Stimulated activated CD4-positive, alpha-beta T cell treated with anti-CD3 and anti-CD28 coated beads, Interleukin-1b, Interleukin-23, amount 100 ng/mL, for 1 hour (primary cell): ENCODE data around the gene CTNS.
A peak's percentile ranks its signal among the peaks of the same experiment; 100 is the strongest.

Source experiments
- DNase-seq, 2 donors: peaks; one replicate each; pipeline ENCODE4 v3.0.0-alpha.2; 2020; ENCODE audit warnings: low read depth in 2 of 2

CTNS gene

DNA sequence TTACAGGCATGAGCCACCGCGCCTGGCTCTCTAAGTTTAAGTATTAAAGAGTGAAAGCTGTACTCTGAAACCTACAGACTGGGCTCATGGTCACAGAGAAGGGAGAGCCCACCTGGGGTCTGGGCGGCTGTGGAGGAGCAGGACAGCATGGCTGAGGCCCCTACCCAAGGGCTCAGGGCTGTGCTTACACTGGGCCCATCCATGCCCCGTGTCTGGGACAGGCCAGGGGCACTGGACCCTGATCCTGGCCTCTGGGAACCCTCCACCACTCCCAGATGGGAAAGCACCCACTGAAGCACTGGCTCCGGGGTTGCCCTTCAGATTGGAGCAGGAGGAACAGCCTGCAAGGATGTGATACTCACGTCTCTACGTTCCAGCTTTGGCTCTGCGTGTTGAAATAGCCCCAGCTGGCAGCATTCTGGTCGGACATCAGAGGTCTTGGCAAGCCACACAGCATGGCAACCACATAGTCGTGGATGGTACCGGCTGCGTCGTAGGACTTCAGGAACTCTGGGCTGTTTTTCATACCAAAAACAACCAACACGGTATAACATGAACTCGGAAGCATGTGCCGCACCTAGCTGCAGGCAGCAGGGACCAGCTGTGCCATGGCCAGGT lies 13.5 kb upstream of the CTNS start:
- no peak for DNase-seq

DNA sequence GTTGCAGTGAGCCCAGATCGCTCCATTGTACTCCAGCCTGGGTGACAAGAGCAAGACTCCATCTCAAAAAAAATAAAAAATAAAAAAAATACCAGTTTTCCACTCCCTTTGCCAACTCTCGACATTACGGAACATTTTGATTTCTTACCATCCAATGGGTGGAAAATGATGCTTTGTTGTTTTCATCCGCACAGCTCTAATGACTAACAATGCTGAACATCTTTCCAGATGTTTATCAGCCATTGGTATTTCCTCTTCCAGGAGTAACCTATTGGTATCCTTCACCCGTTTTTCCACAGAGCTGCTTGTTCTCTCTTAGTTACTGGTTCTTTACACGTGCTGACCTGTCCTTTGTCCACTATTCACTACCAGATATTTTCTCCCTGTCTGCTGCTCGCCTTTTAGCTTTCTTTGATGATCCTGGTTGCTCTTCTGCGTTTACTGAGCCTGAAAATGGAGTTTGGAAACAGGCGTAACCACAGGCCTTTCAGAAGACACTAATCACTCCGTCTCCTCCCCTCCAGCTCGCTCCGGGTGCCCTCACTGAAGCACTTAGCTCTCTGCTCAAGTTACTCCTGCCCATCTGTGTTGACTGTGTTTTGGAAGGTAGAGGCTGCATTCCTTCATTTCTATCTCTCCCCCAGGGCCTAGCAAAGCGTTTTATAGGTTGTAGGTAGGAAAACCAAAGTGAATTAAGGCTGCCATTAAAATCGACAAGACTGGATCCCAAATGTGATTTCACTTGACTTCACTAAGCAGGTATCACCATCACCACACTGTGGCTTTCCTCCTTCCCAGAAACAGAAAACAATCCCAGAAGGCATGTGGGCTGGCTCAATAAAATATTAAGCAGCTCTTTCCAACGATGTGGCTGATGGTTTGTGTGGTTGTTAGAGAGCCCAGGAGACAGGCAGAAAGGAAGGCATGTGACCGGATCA lies 9.5 kb upstream of the CTNS start:
- no peak for DNase-seq

DNA sequence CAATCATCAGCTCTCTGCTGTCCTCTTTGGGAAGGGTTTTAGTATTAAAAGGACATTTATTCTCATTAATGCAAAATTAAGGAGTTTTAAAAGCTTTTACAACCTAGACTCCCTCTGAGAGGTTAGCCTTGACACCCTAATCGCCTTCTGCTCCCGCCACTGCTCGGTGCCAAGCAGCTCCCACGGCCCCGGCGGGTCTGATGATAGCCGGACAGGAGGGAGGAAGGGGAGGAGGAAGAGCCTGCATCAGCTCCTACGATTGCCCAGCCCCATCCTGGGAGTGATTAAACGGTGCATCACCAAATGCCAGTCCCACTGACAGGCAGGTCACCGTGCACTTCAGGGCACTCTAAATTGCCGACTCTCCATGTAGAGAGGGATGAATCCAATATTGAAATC lies 8.8 kb upstream of the CTNS start:
- no peak for DNase-seq

DNA sequence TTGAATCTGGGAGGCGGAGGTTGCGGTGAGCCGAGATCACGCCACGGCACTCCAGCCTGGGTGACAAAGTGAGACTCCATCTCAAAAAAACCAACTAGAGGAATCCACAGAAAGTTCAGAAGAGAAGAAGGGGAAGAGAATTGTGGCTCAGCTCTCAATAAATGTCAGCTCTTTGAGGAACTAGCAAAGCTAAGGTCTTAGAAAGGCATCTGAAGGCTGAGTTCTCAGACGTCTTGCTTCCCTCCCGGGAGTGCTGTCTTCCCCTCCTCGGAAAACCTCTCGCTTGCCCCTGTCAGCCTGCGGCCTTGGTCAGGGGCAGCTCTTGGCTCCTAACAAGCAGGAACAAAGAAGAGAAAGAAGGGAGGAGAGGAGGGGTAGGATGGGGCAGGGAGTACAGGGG lies 5.8 kb upstream of the CTNS start:
- DNase-seq = no peak

DNA sequence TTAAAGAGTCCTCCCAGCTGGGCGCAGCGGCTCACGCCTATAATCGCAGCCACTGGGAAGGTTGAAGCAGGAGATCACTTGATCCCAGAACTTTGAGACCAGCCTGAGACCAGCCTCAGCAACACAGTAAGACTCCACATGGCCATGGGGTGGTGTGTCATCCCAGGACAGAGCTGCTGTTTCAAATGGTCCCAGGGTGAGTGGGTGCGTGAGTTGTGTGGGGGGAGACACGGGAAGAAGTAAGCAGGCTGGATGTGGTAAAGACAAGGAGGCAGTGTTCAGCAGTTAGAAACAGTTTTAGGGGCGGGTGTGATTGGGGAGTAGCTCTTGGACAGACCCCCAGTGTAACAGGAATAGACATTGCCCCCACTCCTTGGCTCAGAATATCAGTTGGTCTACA lies 4.3 kb upstream of the CTNS start:
- DNase-seq = no peak

DNA sequence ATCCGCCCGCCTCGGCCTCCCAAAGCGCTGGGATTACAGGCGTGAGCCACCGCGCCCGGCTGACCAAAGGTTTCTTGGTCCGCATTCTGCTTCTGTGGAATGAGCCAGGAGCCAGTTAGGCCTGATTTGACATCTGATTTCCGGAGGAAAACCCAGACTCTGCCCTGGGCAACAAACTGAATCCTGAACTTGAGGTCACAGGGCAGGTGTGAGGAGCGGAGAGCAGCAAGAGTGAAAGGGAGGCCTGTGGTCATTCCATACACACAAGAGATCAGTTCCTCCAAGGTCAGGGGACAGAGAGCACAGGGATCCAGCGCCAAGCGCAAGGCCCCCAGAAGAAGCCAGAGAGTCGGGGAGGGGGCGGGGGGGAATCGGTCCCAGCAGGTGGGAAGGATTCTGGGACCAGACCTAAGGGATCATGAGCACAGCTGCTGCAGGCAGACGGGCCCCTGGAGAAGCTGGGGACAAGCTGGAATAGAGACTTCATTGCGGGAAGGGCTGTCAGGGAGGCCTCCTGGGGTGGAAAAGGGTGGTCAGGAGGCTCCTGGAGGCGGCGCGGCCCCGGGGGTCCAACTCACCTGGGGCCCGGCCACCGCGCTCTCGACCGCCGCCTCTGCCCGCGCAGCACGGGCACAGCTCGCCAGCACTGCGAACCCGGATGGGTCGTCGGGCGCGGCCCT lies 946 bp upstream of the CTNS start:
- DNase-seq = peak in 1 of 2 donors; percentile 4

DNA sequence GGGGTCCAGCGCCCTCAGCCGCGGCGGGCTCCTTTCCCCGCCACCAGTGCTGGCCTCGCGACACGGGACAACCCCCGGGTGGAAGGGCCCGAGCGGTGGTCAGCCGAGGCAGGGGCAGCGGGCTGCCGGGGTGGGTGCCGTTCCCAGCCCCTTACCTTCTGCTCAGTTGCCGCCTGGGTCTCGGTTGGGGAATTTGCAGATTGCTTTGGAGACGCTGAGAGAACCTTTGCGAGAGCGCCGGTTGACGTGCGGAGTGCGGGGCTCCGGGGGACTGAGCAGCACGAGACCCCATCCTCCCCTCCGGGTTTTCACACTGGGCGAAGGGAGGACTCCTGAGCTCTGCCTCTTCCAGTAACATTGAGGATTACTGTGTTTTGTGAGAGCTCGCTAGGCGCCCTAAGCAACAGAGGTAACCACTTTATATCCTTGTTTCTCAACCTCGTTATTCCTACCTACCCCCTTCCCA lies 381 bp downstream of the CTNS start:
- DNase-seq = no peak

DNA sequence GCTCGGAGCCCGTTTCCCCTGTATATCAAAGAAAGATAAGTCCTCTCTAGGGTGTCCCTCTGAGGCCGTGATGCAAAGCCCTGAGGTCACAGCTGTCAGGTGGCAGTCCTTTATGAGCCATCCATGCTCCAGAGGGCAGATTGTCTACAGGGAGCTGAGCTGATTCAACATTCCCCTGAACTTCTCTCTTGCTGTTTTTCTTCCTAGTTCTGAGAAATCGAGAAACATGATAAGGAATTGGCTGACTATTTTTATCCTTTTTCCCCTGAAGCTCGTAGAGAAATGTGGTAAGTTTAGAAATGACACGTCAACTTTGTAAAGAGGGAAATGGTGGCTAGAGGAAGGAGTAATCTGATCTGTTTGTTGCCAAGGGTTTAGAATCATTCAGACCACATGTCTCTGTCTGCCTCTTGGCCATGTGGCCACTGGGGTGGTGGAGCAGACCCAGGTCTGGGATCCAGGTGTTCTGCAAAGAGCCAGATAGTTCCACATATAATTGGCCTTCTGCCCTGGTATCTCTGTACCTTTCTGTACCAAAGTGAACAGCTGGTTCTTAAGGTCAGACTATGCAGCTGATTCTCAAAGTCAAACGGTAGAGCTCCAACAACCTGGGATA lies 3.5 kb downstream of the CTNS start:
- DNase-seq = no peak

DNA sequence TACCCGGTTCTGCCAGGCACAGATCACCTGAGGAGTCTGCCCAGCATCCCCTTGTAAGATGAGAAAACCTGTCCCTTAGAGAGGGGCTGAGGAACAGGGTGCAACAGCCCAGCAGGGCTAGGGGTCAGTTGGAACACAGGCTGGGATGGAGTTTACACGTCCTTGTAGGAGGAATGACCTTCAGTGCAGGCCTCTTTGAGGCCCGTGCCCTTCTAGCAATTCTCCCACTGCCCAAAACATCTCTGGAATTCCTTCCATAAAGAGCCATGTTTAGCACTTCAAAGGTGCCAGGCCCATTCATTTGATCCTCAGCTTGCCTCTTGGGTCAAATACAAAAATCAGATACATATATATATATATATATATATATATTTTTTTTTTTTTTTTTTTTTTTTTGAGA lies 4.5 kb downstream of the CTNS start:
- no peak for DNase-seq

DNA sequence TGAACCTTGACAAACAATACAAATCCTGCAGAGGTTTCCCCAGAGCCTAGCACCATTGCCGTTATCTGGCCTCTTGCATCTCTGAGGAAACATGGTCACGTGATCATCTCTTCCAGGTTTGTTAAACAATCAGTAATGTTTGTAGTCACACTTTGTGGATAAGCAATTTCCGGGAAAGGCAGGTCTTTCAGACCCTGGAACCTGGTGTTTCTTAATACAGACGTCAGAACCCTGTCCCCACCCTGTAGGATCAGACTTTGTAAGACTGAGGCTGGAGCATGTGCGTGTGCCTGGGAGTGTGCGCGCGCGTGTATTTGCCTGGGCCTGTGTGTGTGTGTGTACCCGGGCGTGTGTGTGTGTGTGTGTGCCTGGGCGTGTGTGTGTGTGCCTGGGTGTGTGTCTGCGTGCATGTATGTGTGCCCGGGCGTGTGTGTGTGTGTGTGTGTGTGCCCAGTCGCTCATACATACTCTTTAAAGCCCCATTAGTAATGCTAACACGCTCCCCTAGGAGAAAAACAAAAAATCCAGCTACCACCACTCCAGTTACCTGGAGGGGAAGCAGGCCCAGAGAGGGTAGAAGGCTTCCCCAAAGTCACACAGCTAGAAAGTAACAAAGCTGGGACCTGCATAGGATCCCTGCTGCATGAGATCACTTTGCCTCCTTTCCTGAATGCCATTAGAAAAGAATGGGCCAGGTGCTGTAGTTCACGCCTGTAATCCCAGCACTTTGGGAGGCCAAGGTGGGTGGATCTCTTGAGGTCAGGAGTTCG lies 5.3 kb downstream of the CTNS start:
- DNase-seq = no peak

DNA sequence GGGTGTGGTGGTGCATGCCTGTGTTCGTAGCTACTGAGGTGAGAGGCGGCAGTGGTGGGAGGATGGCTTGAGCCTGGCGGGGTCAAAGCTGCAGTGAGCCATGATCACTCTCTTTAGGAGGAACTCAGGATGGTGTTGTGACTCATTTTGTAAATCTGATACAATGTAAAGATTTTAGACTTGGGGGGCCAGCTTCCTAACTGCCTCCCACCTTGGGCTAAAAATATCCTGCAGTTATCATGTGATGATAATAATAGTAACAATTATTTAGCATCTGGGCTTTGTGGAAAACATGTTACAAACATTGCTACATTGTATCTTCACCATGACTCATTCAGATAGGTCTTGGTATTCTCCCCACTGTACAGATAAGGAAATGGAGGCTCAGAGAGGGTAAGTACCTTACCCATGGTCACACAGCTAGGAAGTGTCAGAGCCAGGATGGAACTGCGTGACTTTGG lies 7.4 kb downstream of the CTNS start:
- no peak for DNase-seq

DNA sequence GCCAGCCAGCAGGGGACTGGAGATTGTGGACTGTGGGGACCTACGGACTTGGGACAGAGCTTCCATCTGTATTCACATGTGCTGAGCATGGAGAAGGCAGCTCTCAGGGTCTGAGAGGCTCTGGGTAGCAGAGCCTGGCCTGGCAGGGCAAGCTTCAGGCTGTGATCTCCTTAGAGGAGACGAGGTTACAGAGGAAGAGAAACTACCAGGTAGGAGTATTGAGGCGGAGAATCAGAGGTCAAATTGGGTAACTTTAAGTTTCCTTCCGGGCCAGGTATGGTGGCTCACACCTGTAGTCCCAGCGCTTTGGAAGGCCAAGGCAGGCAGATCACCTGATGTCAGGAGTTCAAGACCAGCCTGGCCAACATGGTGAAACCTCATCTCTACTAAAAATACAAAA lies 8.8 kb downstream of the CTNS start:
- DNase-seq = no peak

DNA sequence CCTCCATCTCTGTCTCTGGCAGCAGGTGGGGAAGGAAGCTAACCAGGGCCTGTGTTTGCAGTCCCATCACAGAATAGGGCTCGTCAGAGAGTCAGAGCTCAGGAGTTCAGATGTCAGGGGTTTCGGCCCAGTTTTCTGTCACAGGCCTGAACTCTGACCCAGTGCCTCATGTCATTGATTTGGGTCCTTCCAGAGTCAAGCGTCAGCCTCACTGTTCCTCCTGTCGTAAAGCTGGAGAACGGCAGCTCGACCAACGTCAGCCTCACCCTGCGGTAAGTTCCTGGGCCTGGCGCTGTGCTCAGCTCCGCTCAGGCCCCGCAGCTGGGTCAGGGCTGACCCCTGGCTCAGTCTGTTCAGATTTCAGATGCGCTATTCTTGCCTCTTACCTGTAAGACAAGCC lies 10.7 kb downstream of the CTNS start:
- no peak for DNase-seq

DNA sequence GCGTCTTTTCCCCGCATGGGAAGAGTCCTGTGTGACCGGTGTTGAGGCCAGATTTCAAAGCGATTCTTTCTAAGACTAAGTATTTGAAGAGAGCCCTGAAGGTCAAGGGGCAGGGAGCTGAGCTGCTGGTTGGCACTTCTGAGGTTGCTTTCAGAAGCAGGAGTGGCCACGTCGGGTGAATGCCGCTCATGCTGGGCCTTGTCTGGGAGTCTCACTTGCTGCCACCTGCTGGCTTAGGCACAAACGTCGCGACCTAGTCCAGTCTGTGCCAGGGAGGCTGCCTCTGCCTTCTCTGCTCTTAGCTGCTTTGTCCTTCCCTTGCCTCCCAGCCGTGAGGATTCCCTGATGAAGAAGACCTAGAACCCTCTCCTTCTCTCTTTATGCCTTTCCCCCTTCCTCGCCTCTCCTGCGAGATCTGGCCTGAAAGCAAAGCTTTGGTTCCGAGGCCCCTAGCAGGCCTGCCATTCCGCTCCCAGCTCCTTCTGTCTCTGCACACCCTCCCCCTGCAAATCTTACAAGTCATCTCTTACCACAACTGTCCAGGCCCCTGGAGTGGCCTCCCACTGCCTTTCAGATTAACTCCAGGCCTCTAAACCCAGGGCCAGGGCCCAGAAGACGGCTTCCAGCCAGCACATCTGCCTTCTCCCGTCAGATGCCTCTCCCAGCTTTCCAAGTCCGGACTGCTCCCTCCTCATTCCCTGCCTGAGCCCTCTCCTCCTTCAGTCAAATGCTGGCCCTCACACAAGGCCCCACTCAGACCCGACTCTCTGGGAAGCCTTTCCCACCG lies 11.4 kb downstream of the CTNS start:
- peak in 1 of 2 donors; percentile 12 for DNase-seq

DNA sequence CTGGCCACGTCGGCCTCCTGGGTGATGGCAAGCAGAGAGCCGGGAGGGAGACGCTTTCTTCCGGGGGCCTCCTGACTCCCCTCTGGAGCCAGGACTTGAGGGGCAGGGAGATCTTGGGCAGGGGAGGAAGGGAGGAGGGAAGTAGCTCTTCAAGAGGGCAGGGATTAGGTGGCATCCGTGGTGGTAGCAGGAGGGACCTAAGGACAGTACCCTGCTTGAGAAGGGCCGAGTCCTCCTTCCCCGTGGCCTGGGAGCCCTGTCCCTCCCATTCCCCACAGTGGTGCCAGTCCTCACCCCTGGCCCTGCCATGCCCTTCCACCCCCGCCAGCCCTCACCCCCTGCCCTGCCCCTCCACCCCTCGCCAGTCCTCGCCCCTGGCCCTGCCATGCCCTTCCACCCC lies 19.2 kb downstream of the CTNS start:
- DNase-seq = no peak

DNA sequence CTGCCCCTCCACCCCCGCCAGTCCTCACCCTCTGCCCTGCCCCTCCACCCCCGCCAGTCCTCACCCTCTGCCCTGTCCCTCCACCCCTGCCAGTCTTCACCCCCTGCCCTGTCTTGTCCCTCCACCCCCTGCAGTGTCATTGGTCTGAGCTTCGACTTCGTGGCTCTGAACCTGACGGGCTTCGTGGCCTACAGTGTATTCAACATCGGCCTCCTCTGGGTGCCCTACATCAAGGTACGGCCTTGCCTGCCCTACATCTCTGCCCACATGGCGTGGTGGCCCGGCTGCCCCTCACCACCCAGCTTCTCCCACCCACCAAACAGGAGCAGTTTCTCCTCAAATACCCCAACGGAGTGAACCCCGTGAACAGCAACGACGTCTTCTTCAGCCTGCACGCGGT lies 19.8 kb downstream of the CTNS start:
- DNase-seq = no peak

DNA sequence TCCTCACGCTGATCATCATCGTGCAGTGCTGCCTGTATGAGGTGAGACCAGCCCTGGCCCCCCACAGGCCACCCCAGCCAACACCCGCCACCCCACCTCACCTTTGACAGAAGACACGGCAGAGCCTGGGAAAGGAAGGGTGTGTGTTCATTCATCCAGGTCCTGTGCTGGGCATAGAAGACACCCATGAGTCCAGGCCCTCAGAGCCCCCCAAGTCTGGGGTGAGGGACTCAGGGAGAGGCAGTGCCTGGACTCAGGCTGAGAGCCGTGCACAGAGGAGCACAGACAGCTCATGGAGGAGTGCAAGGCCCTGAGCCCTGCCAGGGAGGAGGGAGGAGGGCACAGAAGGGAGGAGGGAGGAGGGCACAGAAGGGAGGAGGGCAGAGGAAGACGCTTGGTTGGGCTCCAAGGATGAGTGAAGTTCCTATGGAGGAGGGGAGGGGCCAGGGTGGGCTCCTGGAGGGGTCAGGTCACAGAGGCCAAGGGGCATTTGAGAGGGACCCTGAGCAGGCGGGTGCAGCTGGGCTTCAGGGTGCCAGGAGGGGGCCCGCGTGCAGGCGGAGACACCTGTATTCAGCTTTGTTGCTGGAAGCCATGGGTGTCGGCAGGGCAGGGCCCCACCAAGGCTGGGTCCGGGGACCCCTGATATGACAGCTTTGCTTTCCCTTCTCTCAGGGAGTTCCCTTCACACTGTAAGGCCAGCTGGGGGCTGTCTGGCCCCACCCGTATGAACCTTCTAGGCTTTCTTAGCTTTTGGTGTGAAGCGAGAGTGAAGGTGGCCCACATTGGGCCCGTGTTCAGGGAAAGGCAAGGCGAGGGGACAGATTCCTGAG lies 20.4 kb downstream of the CTNS start:
- DNase-seq = no peak

DNA sequence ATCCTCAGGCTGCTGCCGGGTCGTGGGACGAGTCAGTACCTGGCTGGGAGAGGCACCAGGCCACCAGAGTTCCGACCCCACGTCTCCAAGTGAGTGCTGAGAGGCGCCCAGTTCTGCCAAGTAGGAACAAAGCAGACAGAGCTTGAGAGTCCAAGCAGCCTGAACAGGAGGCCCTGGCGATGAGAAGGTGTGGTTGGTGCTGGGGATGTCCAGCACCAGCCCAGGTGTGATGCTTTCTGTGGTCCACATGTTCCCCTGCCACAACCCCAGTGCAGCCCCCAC lies 21.0 kb downstream of the CTNS start:
- DNase-seq = no peak

DNA sequence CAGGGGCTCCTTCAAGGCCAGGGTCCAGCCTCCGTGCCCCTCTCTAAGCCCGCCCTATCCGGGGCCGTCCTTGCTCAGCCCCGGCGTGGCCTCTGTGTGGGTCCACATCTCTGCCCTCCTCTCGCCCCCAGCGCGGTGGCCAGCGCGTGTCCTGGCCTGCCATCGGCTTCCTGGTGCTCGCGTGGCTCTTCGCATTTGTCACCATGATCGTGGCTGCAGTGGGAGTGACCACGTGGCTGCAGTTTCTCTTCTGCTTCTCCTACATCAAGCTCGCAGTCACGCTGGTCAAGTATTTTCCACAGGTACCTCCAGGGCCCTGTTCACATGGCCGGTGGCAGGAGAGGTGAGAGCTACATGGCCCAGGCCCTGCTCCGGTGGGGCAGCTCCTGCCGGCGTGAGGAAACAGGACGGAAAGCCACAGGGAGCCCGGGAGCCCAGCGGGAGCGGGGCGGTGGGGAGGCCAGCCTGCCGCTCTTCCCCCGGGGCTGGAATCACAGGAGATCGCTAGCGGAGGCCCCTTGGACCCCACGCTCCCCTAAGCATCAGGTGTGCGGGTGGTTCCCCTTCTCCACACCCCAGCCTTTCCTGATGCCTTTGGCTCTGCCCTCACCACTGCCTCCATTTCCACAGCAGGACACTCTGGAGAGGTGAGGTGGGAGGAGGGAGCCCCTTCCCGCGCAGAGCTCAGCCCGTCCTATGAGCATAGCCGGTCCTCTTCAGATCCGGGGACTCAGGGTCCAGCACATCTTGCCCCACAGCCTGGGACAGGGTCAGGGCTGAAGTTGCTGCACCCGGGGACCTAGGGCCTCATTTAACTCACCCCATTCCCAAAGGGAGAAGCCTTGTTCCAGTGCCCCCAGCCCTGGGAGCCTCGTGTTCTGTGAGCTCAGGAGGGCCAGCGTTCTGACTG lies 21.6 kb downstream of the CTNS start:
- DNase-seq = no peak
